NCI-H345 treated with DMSO at 0.1 percent for 48 hours (cell line): ENCODE results near the gene TOX3.

Source experiments
- DNase-seq: peaks from one replicate; lab custom pipeline; 2025; ENCODE audit not compliant: unreplicated experiment; lab: John Stamatoyannopoulos, UW

TOX3 gene

DNA sequence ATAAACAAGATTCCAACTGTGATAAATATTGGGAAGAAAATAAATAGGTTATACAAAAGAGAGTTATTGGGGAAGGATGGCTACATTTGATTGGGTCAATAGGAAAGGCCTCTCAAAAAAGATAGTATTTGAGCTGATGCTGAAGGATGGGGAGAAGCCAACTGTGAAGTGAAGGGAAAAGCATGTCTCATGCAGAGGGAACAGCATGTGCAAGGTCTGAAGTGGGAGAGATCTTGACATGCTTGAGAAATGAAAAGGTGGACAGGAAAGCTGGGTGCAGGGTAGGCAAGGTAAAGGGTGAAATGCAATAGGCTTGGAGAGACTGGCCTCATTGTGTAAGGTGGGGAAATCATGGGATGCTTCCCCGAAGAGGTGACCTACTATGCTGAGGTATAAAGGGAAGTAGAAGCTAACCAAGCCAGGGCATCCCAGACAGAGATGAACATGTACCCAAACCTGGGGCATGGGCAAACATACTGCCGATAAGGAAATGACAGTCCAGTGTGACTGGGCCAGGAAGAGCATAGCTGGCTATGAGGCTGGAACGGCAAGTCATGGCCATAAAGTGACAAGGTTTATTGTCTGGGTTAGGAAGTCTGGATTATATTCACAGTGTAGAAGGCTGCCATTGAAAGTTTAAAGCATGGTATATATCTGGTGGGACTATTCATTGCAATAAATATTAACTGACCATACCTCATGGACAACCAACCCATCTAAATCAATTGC is 91.2 kb downstream of the TOX3 start:
- no peak for DNase-seq

DNA sequence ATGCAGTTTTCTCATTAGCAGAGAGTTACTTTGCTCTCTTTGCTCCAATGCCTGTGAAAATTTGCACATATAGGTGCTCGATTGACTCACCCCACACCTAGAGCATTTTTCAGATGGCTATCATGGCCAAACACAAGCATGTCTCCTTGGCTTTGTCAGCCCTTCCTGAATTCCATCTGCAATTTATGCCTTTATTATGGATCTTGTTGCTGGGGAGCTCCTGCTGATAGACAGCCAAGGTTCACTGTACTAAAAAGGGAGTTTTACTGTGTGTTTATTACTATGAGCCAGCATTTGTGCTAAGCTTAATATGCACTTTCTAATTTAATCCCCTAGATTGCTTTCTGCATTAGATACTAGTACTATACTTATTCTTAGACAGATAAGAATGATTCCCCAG is 93.3 kb downstream of the TOX3 start:
- DNase-seq, result no peak

DNA sequence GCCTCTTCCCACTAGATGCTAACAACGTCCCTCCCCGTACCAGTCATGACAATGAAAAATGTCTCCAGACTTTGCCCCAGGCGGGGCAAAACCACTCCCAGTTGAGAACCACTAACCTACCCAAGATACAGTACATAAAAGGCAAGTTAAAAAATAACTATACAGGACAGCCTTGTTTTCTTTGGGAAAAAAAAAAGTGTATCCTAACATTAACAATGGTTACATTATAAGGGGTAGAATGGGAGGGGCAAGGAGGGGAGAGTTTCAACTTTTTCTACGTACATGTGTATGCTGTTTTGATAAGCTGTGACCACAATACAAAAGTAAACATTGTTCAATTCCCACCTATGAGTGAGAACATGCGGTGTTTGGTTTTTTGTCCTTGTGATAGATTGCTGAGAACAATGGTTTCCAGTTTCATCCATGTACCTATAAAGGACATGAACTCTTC is 94.9 kb downstream of the TOX3 start:
- no peak for DNase-seq

DNA sequence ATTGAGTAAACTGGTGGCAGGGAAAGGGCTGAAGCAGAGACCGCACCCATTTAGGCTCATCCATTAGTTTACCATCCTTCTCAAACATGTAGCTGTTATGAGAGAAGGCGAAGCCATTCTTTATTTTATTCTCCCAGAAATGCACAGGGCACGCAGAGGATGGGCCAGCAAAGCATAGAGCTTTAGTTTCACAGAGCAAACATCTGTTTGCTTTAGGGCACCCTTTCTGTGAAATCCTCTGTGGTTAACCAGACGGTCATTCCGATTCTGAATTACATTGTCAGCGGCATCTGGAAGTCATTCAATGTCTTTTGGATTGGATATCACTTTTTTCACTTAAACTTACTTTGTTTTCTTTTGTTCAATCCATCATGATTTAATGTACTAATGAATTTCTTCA is 96.0 kb downstream of the TOX3 start:
- no peak for DNase-seq

DNA sequence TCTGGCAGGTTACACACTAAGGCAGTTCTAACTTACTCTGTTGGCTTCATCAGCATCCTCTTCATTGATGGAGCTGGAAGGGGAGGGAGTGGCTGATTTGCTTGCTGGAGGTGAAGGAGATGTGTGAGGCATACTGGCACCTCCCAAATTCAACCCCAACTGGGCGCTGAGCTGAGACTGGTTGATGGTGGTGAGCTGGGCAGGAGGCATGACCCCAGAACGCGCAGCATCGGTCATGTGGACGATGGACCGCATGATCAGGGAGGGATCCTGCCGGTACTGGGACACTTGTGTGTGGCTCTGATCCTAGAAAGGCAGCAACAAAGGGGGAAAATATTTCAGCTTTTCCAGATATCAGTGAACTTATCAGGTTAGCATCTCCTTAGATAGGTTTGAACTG is 96.7 kb downstream of the TOX3 start:
- DNase-seq, result no peak

DNA sequence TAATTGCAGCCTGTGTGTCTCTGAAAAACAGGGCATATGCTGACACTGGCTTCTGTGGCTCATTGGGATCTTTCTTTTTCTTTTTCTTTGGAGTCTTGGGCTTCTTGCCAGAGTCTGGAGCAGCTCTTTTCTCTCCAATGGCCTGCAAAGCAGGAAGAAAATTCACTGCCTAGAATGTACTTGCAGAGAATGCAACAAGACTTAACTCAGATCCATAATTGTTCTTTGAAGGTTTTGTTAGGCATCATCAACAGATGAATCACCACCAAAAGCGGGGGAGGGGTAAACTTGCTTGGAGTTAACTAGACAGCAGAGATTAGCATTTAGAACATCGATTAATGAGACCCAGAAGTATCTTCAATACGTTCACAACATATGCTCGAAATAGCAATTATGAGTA is 100.9 kb downstream of the TOX3 start:
- no peak for DNase-seq

DNA sequence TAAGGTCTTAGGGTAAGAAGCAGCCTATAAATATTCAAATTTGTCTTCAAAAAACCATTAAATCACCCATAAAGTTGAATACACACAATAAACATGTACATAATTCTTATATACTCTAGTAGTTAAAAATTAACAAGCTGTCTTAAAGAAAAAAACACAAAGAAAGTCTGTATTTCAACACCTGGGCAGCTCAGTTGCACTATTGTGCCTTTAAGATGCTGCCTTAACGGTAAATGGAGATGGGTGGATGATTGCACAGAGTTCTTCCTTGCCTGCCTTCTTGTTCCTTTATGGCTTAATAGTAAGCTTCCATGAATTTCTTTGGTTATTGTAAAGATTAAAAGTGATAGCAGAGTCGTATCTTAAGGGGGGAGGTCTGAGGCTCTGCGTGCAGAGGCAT is 105.1 kb downstream of the TOX3 start:
- no peak for DNase-seq

DNA sequence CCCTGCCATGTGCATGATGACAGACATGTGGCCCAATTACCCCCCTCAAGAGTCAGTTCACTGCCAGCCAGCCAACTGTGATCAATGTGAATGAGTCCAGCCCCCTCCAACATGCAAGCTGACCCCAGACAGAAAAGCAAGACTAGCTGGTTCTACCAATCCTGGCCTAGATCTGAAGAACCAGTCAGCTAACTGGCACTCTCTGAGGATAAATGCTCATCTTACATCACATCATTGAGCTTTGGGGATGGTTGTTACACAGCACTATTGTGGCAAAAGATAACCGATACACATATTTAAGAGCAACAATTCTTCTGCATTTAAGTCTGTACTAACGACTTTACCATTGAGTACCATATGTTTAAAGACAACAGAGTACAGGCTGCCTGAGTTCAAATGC is 106.7 kb downstream of the TOX3 start:
- DNase-seq, result no peak

DNA sequence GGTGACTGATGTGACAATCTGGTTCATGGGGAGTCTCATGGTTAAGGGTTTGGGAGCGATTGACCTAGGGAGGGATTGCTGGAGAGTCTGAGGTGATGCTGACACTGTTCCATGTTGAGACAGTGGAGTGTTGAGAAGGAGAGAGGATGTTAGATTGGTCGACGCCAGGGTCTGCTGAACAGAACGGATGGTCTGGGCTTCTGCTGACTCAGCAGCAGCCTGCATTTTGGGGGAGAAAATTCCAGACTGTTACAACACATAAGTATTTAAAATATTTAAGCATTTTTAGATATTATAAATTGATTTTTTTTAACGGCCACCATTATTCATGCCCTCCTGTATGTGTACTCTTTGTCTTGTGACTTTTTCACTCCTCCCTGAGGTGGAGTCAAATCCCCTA is 107.2 kb downstream of the TOX3 start:
- no peak for DNase-seq

DNA sequence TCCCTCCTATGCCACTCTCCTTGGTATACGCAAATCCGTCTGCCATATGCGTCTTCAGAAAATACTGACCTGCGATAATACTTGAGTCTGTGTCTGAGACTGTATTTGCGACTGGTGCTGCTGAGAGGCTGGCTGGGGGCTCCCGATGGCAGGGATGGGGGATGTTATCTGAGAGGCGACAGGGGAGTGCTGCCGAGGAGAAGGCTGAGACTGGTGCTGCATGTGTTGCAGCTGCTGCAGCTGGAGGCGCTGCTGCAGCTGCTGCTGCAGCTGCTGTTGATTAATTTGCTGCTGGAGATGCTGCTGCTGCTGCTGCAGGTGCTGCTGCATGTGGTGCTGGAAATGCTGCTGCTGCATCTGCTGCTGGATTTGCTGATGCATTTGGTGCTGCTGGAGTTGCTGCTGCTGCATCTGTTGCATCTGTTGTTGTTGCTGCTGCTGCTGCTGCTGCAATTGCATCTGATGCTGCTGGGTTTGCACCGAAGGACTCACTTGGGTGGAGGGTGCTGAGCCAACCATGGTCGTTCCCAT is 107.7 kb downstream of the TOX3 start:
- no peak for DNase-seq

DNA sequence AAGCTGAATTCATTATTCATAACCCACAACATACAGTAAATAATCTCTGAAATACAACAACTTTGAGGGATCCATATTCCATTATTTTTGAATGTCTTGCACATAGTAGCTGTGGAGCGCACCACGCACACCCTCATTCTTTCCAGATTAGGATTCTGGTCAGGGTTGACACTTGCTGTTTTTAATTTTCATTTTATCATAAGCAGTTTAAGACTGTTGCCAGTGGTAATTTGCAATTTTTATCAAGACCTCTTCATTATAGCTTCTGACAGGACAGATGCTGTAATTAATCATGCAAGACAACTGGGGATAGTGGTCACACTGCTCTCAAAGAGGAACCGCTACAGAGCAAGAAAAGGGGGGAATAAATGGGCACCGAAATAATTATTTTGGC is 109.7 kb downstream of the TOX3 start:
- DNase-seq, result no peak

DNA sequence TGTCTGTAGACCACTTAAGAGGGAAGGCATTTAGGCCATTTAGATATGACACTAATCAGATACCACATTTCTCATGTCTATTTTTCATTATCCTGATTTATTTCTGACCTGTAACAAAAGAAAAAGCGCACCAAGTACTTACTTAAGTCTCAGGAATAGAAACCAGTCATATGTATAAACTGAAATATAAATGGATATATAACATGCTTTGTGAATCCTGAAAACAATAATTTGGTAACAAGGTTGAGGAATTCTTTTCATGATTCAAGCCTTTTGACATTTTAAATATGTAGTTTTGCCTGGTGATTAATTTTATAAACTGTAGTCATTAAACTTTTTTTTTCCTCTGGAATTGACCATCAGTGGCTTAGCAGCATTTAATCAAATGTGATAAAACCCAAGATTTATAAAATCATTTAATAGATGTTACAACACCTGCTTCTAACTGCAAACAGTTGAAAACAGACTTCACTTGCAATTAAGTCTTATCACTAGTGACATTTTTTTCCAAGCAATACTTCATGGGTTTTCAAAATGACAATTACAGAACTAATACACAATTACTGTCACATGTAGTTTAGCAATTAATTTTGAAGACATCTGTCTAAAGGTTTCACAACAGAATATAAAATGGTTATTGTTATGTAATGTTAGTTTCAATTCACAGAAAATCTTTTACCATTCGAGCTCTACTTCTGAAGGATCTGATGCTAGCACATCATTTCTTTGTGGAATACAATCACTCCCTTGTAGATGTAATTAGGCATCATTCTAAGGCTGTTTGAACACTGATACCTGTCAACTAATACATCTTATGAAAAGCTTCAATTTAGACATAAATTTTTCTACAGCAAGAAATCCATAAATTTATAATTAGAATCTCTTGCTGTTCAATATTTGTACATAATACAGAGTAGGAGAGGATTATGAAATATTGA is 110.3 kb downstream of the TOX3 start:
- no peak for DNase-seq

DNA sequence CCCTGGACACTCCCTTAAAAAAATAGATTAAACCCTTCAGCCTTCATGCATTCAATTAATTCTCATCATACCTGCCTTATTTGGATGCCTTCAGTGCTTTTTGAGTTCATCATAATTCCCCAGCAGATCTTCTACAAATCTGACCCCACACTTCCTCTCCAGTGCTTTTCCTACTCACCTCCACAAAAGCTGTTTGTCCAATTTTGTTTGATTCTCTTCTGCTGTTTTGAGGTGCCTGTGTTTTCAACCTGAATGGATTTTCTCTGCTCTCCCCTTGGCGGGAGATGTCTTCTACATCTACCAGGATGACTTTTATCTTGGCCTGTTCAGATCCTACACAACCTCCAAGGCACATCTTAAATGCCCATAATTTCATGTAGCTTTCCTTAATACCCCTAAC is 112.7 kb downstream of the TOX3 start:
- DNase-seq, result no peak

DNA sequence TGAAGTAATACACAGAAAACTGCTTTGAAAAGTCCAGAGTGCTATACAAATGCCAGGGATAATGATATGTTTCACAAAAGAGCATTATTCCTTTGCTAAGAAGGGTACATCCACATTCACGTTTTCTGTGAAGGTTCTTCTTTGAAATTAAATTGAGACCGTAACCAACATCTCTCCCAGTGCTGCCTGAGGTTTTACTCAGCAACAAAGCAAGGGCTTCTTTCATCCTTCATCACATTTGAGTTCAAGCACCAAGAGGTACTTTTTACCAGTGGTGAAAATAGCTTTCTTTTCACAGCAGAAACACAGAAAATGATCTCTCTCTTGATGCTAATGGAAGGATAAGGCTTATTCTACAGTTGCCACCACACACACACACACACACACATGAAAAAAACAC is 113.3 kb downstream of the TOX3 start:
- no peak for DNase-seq

DNA sequence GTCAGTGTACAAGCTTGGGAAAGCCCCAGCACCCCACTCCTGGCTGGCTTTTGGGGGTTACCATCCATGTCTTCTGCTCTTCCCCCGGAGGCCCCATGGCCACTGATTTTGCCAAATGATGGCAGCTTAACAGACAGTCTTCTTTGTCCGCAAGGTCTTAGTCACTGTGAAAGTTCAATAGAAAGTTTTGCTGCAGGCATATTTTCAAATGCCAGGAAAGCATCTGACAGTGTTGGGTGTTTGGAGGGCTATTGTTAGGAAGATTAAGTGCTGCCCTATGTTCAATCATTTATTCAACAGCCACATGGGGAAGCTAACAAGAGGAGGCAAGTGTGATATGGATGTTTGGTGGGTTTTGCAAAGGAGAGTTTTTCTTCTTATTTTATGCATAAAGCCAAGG is 122.4 kb downstream of the TOX3 start:
- no peak for DNase-seq

DNA sequence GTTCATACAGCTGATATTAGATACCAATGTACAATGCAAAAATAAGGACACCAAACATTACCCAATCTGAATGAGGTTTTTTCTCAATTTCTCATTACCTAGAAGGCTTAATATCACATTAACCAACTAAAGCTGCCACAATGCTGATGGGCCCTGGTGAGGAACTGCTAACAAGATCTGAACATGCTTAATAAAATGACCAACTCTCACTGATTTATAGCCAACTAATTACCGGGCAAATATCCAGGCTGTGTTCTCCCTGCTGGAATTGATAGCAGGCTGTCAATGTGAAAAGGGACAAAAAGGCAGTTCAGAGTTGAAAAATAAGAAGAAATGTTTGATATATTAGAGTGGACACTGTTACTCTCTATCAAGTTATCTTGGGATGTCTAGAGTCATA is 124.6 kb downstream of the TOX3 start:
- DNase-seq, result no peak

DNA sequence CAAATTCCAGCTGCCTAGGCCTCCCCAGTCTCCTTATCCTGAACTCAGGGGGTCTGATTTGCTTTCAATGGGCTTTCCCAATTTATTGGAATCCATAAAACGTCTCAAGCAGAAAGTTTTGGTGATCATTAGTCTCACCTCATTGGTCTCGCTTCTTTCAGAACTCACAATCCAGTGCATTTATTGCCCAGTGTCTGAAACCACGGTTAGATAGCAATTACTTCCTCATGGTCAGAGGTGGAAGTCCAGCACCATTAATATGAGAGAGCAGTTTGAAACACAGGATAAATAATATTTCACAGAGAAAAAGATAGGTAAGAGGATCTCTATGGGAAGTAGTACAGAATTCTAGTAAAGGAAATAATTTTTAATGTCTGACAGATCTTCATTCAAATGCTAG is 128.7 kb downstream of the TOX3 start:
- no peak for DNase-seq

DNA sequence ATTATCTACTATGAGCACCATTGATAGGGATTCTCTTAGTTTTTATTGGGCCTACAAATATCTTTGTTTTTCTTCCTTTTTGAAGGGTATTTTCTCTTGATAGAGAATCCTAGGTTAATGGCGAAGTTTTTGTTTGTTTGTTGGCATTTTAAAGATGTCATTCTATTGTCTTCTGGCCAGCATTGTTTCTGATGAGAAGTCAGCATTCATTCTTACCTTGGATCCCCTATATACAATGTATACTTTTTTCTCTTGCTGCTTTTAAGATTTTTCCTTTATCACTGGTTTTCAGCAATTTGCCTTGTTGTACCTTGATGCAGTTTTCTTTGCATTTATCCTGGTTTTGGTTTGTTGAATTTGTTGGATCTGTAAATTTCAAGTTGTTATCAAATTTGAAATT is 130.1 kb downstream of the TOX3 start:
- DNase-seq, result no peak

DNA sequence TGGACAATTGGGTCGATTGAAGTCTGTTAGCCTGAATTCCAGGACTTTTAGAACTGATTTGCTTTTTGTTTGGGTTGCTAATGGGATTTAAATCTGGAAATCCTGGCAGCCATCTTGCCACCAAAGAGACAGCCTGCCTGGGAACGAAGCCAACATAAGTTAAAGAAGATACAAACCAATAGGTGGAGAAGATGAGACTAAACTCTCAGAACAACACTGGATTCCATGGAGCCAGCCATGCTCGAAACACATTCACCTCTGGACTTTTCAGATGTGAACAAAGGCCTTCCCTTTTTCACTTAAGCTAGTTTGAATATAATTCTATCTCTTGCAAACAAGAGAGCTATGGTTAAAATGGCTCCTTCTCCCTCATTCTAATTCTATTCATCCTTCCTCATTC is 135.9 kb downstream of the TOX3 start:
- no peak for DNase-seq

DNA sequence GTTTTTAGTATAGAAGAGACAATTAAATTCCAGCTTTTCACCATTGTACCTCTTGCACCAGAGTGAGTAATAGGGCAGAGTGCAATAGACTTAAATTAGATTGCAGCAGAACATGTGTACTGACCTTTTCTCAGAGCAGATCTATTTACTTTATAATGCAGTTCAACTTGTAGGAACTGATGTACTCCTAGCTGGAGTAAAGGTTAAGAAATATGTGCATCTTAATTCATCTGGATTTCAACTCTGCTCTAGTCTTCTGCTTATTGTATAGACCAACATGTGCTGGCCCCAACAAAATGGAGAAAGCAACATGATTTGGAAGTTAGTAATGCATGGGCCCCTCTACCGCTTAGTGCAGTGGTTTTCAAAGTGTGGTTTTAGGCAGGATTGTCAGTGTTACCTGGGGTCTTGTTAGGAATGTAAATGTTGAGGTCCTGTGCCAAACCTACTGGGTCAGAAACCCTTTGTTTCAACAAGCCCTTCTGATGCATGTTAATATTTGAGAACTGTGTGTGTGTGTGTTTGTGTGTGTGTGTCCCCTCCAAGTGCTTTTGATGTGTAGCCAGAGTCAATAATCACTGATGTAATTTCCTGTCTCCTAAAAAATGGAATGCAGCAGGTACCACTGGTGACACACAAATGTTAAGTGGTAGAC is 138.6 kb downstream of the TOX3 start:
- DNase-seq, result no peak

DNA sequence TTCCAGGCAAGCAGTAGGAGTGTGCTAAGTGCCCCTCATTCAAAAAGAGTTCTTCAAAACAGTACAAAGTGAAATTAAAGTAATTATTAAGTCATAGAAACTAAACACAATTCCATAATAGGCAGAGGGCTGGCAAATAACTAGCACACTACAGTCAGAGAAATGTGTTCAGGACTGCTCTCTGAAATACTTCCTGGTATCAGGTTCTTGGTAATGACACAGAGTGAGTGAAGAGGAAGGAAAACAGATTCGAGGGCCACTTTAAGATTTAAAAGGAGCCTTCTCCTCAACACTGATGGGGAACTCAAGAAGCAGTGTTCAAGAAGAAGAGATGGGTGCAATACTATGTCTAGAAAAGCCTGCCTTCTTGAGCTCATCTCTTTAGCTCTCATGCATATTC is 139.2 kb downstream of the TOX3 start:
- no peak for DNase-seq

DNA sequence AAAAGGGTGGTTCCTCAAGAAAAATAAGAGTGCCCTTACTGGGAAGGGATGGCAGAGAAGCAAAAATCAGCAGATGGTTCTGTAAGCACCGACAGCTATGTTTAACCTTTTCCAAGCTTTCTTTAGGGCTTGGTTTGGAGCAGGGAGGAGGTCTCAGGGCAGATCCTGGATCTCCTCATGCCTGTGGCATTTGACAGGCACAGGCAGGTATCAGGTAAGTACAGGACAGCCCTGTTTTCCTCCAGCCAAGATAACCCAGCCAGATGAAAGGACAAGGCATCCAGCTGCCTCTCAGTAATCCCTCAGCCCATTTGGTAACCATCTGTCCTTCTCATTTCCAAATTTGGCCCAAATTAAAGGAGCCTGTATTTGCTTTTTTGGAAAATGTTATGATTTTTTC is 141.5 kb downstream of the TOX3 start:
- DNase-seq, result no peak
